HepG2 (cell line): ENCODE results near the gene ZNF444. TPM values are rescaled to one million over a fixed set of nuclear protein-coding genes. Genes with fewer than 3 reads are reported as not detected.

Experiments used
- ATF1 ChIP-seq: IDR thresholded peaks from 2 replicates; pipeline ENCODE4 v1.6.1; 2016; ENCODE audit warnings: mild to moderate bottlenecking, control low read depth
- BORCS8-MEF2B ChIP-seq: sonication (generic); formaldehyde crosslinking; IDR thresholded peaks from 2 replicates; pipeline ENCODE4 v1.8.0; 2022; ENCODE audit warnings: mild to moderate bottlenecking, missing genetic modification reagents
- DMTF1 ChIP-seq: sonication (generic); formaldehyde crosslinking; IDR thresholded peaks from 2 replicates; pipeline ENCODE4 v1.4.0; 2020; ENCODE audit warnings: mild to moderate bottlenecking, missing genetic modification reagents
- E2F1 ChIP-seq: sonication (generic); formaldehyde crosslinking; IDR thresholded peaks from 2 replicates; pipeline ENCODE4 v1.5.0; 2020; ENCODE audit warnings: missing genetic modification reagents
- HMG20B ChIP-seq: conservative IDR thresholded peaks from 2 replicates; pipeline ENCODE4 v1.6.1; 2016; ENCODE audit warnings: missing genetic modification reagents, missing compliant biosample characterization
- NPAS2 ChIP-seq: sonication (generic); formaldehyde crosslinking; IDR thresholded peaks from 2 replicates; pipeline ENCODE4 v1.8.0; 2022; ENCODE audit warnings: mild to moderate bottlenecking, missing genetic modification reagents, borderline replicate concordance
- SALL1 ChIP-seq: sonication (generic); formaldehyde crosslinking; IDR thresholded peaks from 2 replicates; pipeline ENCODE4 v1.8.0; 2022; ENCODE audit warnings: mild to moderate bottlenecking, missing genetic modification reagents
- TBL1XR1 ChIP-seq: fragments of 150-350 bp; IDR thresholded peaks from 2 replicates; pipeline ENCODE4 v1.6.1; 2014; ENCODE audit warnings: borderline replicate concordance, low read length; ENCODE audit not compliant: partially characterized antibody
- TFDP2 ChIP-seq: sonication (generic); formaldehyde crosslinking; IDR thresholded peaks from 2 replicates; pipeline ENCODE4 v1.4.0; 2020; ENCODE audit warnings: missing genetic modification reagents
- TGIF2 ChIP-seq: IDR thresholded peaks from 2 replicates; pipeline ENCODE4 v1.6.1; 2016; ENCODE audit warnings: control low read depth, missing compliant biosample characterization
- ZBTB21 ChIP-seq: sonication (generic); formaldehyde crosslinking; IDR thresholded peaks from 2 replicates; pipeline ENCODE4 v1.4.0; 2020; ENCODE audit warnings: missing genetic modification reagents
- ZBTB25 ChIP-seq: IDR thresholded peaks from 2 replicates; pipeline ENCODE4 v1.6.1; 2018; ENCODE audit warnings: missing genetic modification reagents
- ZBTB3 ChIP-seq: sonication (generic); formaldehyde crosslinking; IDR thresholded peaks from 2 replicates; pipeline ENCODE4 v1.4.0; 2020; ENCODE audit warnings: low read depth, mild to moderate bottlenecking, moderate library complexity, missing genetic modification reagents, borderline replicate concordance
- ZMYM2 ChIP-seq: sonication (generic); formaldehyde crosslinking; IDR thresholded peaks from 2 replicates; pipeline ENCODE4 v1.8.0; 2022; ENCODE audit warnings: mild to moderate bottlenecking, missing genetic modification reagents
- ZNF280B ChIP-seq: sonication (generic); formaldehyde crosslinking; IDR thresholded peaks from 2 replicates; pipeline ENCODE4 v1.5.0; 2020; ENCODE audit warnings: missing genetic modification reagents, mild to moderate bottlenecking, borderline replicate concordance
- ZNF432 ChIP-seq: sonication (generic); formaldehyde crosslinking; IDR thresholded peaks from 2 replicates; pipeline ENCODE4 v1.5.0; 2020; ENCODE audit warnings: missing genetic modification reagents, mild to moderate bottlenecking, borderline replicate concordance
- ZNF598 ChIP-seq: sonication (generic); formaldehyde crosslinking; IDR thresholded peaks from 2 replicates; pipeline ENCODE4 v1.5.1; 2020; ENCODE audit warnings: mild to moderate bottlenecking, missing genetic modification reagents, borderline replicate concordance
- ZNF605 ChIP-seq: sonication (generic); formaldehyde crosslinking; IDR thresholded peaks from 2 replicates; pipeline ENCODE4 v1.8.0; 2022; ENCODE audit warnings: mild to moderate bottlenecking, missing genetic modification reagents
- ZNF737 ChIP-seq: sonication (generic); formaldehyde crosslinking; IDR thresholded peaks from 2 replicates; pipeline ENCODE4 v1.5.0; 2020; ENCODE audit warnings: missing genetic modification reagents, mild to moderate bottlenecking, borderline replicate concordance
- polyA plus RNA-seq, 8 experiments: library from polyadenylated mRNA; depleted of rRNA in 3 of 8; stranded (reverse) in 7 of 8; unstranded in 1 of 8; fragments of >200 nt; fragmentation: Illumina TruSeq in 4 of 8; extraction: Trizol in 4 of 8; gene quantifications; 2 replicates each; pipeline versions ENCODE4 v1.2.1 to v1.2.3, GENCODE V29; 2011 to 2016; ENCODE audit warnings: low read depth in 4 of 8, missing spikeins in 1 of 8, mixed read lengths in 1 of 8; ENCODE audit not compliant: insufficient read depth in 1 of 8
- total RNA-seq, 5 experiments: library from RNA; depleted of rRNA; stranded (reverse); fragments of >200 nt; fragmentation: Illumina TruSeq; extraction: Trizol; gene quantifications; 2 replicates each; pipeline ENCODE4 v1.2.3, GENCODE V29; 2016; ENCODE audit warnings: low read depth in 1 of 5

ZNF444 gene
- total and polyA plus RNA-seq, 2 of the 13 experiments (the other 11 are each of a cell fraction or from before 2014, with no cell fraction given) = 27.4 to 30.3 TPM

- peak; percentile 87 for TF ChIP-seq TFDP2 (CRISPR knock-in tag)
- 0 out of 2 replicates have a peak, but pooled peaks have one; percentile 37 for TF ChIP-seq ZNF280B
- TF ChIP-seq TBL1XR1 = no peak
- TF ChIP-seq SALL1 (CRISPR knock-in tag) = peak; percentile 92
- TF ChIP-seq ATF1 = no peak
- peak; percentile 62; the same call in 1 of the 2 replicates for TF ChIP-seq E2F1 (CRISPR knock-in tag)
- no peak for TF ChIP-seq ZBTB3 (CRISPR knock-in tag)
- no peak for TF ChIP-seq ZMYM2 (CRISPR knock-in tag)
- peak; percentile 84 for TF ChIP-seq BORCS8-MEF2B (CRISPR knock-in tag)
- TF ChIP-seq TGIF2 = peak; percentile 77
- no peak for TF ChIP-seq DMTF1 (CRISPR knock-in tag)
- TF ChIP-seq ZBTB21 (CRISPR knock-in tag) = no peak
- TF ChIP-seq ZNF598 (CRISPR knock-in tag) = 0 out of 2 replicates have a peak, but pooled peaks have one; percentile 46
- no peak for TF ChIP-seq ZNF432
- TF ChIP-seq ZNF737 (CRISPR knock-in tag) = no peak
- peak; percentile 41; the same call in 1 of the 2 replicates for TF ChIP-seq HMG20B
- peak; percentile 86; the same call in 1 of the 2 replicates for TF ChIP-seq ZNF605
- no peak for TF ChIP-seq NPAS2
- TF ChIP-seq ZBTB25 (CRISPR knock-in tag) = peak; percentile 93
Measured at GRCh38 chr19:56120371-56121179, 20.5 kb upstream of the ZNF444 start (continued).
